ENCODE data around the gene GNL1. TPM values are rescaled to one million over a fixed set of nuclear protein-coding genes. Genes with fewer than 3 reads are reported as not detected.

GNL1 gene
- total RNA-seq, 4 donors from 2014 or later, result 40.1 to 50.6 (median 43.7) TPM

DNA sequence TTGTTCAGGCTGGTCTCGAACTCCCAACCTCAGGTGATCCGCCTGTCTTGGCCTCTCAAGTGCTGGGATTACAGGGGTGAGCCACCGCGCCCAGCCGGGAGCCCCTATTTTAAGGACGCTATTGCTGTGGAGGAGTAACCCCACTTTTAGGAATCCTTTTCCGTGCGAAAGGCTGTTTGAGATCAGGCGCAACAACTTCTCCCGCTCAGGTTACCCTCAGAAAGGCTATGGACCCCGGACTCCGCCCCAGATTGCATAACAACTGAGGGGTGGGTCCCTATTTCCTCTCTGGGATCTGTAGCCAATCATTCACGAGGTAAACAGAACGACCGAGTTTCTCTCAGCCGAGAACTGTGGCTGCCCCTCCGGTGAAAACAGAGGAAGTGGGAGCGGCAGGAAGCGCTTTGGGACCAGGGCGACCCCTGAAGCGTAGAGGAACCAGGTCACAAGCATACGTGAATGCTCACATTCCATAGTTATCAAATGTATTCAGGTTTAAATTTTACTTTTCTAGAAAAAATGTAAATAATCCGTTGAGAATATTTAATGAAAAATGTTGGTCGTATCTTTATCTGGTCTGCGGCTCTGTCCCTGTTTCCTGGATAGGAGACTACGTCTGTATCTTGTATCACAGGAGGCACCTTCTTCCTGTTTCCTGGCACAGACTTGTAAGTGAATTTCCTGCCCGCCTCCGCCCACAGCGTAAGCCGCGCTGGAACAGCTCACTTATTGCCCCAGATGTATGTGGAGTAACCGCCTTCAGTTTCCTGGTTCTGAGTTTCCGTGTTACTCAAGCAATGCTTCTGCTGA lies 40.1 kb downstream of the GNL1 start:
- ATAC-seq (ENCODE audit: low FRiP score) (peak; percentile 98), DNase-seq (ENCODE audit: low spot score) (peak; percentile 73)
- TF ChIP-seq, protein P1, sequence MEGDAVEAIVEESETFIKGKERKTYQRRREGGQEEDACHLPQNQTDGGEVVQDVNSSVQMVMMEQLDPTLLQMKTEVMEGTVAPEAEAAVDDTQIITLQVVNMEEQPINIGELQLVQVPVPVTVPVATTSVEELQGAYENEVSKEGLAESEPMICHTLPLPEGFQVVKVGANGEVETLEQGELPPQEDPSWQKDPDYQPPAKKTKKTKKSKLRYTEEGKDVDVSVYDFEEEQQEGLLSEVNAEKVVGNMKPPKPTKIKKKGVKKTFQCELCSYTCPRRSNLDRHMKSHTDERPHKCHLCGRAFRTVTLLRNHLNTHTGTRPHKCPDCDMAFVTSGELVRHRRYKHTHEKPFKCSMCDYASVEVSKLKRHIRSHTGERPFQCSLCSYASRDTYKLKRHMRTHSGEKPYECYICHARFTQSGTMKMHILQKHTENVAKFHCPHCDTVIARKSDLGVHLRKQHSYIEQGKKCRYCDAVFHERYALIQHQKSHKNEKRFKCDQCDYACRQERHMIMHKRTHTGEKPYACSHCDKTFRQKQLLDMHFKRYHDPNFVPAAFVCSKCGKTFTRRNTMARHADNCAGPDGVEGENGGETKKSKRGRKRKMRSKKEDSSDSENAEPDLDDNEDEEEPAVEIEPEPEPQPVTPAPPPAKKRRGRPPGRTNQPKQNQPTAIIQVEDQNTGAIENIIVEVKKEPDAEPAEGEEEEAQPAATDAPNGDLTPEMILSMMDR (IDR thresholded peaks at IDR 0.05), result no peak

DNA sequence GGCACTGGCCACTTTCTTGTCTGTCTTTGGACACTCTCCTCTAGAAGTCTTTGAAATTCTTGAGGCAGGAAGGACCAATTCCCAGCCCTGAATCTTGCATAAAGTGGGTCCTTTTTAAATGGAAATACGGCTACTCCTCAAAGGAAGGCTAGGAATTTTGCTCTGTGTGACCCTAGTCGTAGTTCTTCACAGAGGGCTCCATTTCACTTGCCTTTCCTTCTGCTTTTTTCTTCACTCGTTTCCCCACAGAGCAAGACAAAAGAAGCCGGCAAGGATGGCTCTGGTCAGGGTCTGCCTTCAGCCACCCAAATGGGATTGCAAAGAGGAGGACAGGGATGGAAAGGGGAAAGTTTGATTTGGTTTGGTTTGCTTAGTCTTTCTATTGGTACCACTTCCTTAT lies 41.2 kb downstream of the GNL1 start:
- TF ChIP-seq, protein P1 (IDR thresholded peaks at IDR 0.05), result no peak
- no peak for ATAC-seq (ENCODE audit: low FRiP score)
- DNase-seq (ENCODE audit: low spot score), result no peak

DNA sequence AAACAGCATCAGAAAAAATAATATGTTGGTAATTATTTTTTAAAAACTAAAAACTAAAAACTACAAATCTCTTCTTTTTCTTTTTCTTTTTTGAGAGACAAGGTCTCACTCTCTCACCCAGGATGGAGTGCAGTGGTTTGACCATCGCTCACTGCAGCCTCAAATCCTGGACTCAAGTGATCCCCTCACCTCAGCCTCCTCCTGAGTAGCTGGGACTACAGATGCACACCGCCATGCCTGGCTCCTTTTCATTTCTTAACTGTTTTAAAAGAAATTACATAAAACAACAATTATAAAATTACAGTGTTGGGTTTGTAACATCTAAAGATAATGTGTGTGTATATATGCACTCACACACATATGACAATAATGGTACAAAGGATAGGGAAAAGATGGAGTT lies 42.8 kb downstream of the GNL1 start:
- ATAC-seq (ENCODE audit: low FRiP score), result no peak
- TF ChIP-seq, protein P1 (IDR thresholded peaks at IDR 0.05), result no peak

DNA sequence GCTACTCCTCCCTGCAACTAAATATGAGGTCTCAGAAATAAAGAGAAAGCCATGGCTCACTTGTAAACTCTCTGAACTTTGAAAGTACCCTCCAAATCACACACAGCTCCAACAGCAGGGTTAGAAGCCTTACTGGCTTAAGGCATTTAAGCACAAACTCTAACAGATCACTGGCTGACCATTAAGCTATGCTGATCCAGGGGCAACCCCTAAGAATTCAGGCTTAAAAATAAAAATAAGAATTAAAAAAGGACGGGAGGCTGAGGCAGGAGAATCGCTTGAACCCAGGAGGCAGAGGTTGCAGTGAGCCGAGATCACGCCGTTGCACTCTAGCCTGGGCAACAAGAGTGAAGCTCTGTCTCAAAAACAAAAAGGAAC lies 45.1 kb downstream of the GNL1 start:
- TF ChIP-seq, protein P1 (IDR thresholded peaks at IDR 0.05), result no peak
- DNase-seq (ENCODE audit: low spot score), result no peak
- ATAC-seq (ENCODE audit: low FRiP score), result no peak

More for the DNA sequence above, 42.8 kb downstream of the GNL1 start:
- DNase-seq (ENCODE audit: low spot score), result no peak

DNA sequence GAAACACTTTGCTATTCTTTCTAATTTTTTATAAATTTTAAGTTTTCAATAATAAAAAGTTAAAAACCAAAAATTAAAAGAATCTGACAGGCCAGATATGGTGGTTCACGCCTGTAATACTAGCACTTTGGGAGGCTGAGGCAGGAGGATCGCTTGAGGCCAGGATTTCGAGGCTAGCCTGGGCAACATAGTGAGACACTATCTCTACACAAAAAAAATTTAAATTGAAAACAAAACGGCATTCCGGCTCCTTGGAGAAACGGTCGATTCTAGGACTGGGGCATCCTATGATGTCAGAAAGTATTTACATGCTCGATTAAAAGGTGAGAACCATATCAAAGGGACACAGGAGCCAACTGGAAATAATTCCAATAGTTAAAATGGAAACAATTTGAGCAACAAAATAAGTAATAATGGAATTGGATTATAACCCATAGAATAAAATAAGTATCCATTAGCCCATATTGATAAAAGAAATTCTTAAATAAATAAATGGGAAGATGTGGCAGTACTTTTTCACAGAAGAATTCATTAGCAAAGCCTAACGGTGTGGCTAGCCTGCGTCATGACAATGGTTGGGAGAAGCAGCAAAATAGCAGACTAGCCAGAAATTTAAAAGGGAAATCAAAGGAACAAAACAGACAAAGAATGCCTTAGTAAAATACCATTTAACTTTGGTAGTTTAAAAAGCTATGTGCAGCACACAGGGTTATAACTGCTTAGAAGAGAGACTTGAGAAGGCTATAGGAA lies 45.7 kb downstream of the GNL1 start:
- DNase-seq (ENCODE audit: low spot score) (no peak), ATAC-seq (ENCODE audit: low FRiP score) (no peak)
- TF ChIP-seq, protein P1 (IDR thresholded peaks at IDR 0.05), result no peak

DNA sequence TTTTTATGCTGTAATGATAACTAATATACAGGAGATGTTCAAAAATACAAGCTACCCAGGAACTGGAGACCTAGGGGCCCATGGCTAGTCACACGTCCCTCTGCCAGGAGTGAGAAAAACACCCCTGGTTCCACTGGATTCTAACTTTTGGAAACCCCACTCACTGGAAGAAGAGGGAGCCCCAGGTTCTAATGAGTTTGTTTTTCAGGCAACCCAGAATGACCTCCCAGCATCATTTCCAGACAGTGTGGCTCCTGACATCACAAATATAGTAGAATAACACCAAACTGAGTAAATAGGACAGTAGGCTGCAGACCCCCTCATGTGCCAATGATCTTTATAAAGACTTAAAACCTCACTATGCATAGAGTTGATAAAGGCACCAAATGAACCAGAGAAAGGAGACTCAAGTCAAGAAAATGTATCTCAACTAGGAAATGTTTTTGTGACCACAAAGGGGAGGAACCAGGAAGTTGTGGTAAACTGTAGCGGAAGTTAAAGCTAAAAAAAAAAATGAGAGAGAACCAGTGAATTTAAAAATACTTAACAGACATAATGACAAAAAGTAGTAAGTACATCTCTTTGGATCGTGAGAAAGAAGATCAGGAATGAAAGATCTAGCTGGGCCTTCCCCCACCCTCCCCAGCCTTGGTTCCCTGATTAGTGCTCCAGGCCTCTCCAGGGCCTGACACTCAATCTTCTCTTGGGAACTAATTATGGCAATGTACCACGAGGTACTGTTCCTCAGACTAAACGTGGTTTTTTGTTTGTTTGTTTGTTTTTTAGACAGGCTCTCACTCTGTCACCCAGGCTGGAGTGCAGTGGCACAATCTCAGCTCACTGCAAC lies 47.2 kb downstream of the GNL1 start:
- DNase-seq (ENCODE audit: low spot score) (no peak), ATAC-seq (ENCODE audit: low FRiP score) (no peak)
- TF ChIP-seq, protein P1 (IDR thresholded peaks at IDR 0.05), result no peak

Measured in omental fat pad (tissue), 4 donors.